SH-SY5Y (cell line): ENCODE results near the gene ZNHIT1.

Experiments used
- GATA2 ChIP-seq: IDR thresholded peaks from 2 replicates; pipeline ENCODE4 v1.6.1; 2011; ENCODE audit warnings: mild to moderate bottlenecking, low read depth, low read length
- GATA3 ChIP-seq: IDR thresholded peaks from 2 replicates; pipeline ENCODE4 v1.6.1; 2011; ENCODE audit warnings: low read depth, mild to moderate bottlenecking, low read length, moderate library complexity

DNA sequence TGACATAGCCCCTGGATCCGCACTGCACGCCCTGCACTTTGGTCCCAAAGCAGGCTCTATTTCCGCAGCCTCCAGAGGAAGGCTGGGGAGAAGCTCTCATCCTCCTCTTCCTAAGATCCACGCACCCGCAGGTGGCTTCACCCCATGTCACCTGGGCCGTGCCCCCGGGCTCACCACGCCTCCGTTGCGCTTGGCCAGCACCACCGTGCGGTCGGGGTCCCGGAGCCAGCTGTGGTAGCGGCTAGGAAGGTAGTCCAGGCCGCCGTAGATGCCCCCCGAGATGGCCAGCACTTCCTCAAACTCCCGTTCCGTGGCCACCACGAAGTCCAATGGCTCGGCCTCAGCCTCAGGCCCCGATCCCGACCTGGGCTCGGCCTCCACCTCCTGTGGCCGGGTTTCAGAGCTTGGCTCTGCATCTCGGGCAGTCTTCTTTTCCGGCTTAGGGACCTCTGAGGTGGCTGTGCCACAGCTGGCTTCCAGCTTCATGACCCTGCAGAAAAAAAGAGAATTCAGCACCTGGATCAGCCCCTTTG lies 43.6 kb upstream of the ZNHIT1 start:
- TF ChIP-seq GATA2 (no peak), GATA3 (no peak)
